Activated T-cell treated with anti-CD3 and anti-CD28 coated beads, Interleukin-2, amount 50 U/mL, for 4 hours (primary cell): Measurements from ENCODE around the gene ADGRE3. TPM values are rescaled to one million over a fixed set of nuclear protein-coding genes. Genes with fewer than 3 reads are reported as not detected.
"Not testable (repeated sequence)": the region's sequence is repeated elsewhere in the genome, so short reads cannot be mapped to it uniquely, and the experiment has no call there.

Experiments used
- ATAC-seq, 2 donors: fragments of 200-7000 bp; cut with Tn5 transposase; one replicate each; pipeline ENCODE4 v1.10.0; 2021
- DNase-seq: peaks from one replicate; pipeline ENCODE4 v3.0.0-alpha.2; 2020
- H3K27me3 Mint-ChIP-seq: one replicate; pipeline ENCODE4 v1.8.0; 2021; ENCODE audit warnings: low read depth, mixed read lengths
- H3K36me3 Mint-ChIP-seq: one replicate; pipeline ENCODE4 v1.8.0; 2022; ENCODE audit warnings: mixed read lengths; ENCODE audit not compliant: insufficient read depth
- H3K4me1 Mint-ChIP-seq: one replicate; pipeline ENCODE4 v1.8.0; 2021; ENCODE audit warnings: low read depth, mixed read lengths
- H3K4me3 Mint-ChIP-seq: one replicate; pipeline ENCODE4 v1.8.0; 2021; ENCODE audit warnings: mild to moderate bottlenecking, moderate library complexity, mixed read lengths
- H3K9me3 Mint-ChIP-seq: one replicate; pipeline ENCODE4 v1.8.0; 2021; ENCODE audit warnings: mixed read lengths
- total RNA-seq, 3 donors: library from RNA; stranded (reverse); gene quantifications; one replicate each; pipeline ENCODE4 v1.2.1, GENCODE V29; 2021

ADGRE3 gene
- total RNA-seq, 3 donors from 2014 or later = not detected

GRCh38 chr19:14599548-14600147 lies 75.0 kb downstream of the ADGRE3 start:
- no peak overlapping the region for H3K4me3 Mint-ChIP-seq
- peaks cover 6% of the 10 kb centered on the region for H3K4me1 Mint-ChIP-seq
- no peak for ATAC-seq
- DNase-seq = no peak
- no peaks in the 10 kb centered on the region for H3K36me3 Mint-ChIP-seq
- peaks cover 8% of the 10 kb centered on the region for H3K9me3 Mint-ChIP-seq
- no peaks in the 10 kb centered on the region for H3K27me3 Mint-ChIP-seq

- no peak overlapping the region for H3K4me3 Mint-ChIP-seq
- peaks cover 8% of the 10 kb centered on the region for H3K27me3 Mint-ChIP-seq
- H3K9me3 Mint-ChIP-seq = peaks cover 8% of the 10 kb centered on the region
- H3K36me3 Mint-ChIP-seq = no peaks in the 10 kb centered on the region
- DNase-seq (no peak), ATAC-seq (no peak)
- H3K4me1 Mint-ChIP-seq = no peaks in the 10 kb centered on the region
Measured at GRCh38 chr19:14595558-14595957, 79.1 kb downstream of the ADGRE3 start.

GRCh38 chr19:14589433-14589832 lies 85.2 kb downstream of the ADGRE3 start:
- ATAC-seq = peak; percentile 46 to 73
- not testable (repeated sequence) for H3K4me3 Mint-ChIP-seq, DNase-seq, H3K36me3 Mint-ChIP-seq, H3K27me3 Mint-ChIP-seq, H3K9me3 Mint-ChIP-seq
- H3K4me1 Mint-ChIP-seq = peaks cover 14% of the 10 kb centered on the region

- not testable (repeated sequence) for DNase-seq
Measured at GRCh38 chr19:14585187-14585586, 89.5 kb downstream of the ADGRE3 start.

GRCh38 chr19:14584372-14584771 lies 90.3 kb downstream of the ADGRE3 start:
- not testable (repeated sequence) for ATAC-seq, H3K9me3 Mint-ChIP-seq, H3K27me3 Mint-ChIP-seq, DNase-seq, H3K36me3 Mint-ChIP-seq
- H3K4me3 Mint-ChIP-seq = peak overlapping the region; percentile 76
- peaks cover 27% of the 10 kb centered on the region for H3K4me1 Mint-ChIP-seq

More at GRCh38 chr19:14585187-14585586, 89.5 kb downstream of the ADGRE3 start:
- peak; percentile 88 to 95 for ATAC-seq
- H3K36me3 Mint-ChIP-seq, H3K9me3 Mint-ChIP-seq, H3K4me3 Mint-ChIP-seq, H3K27me3 Mint-ChIP-seq: not testable (repeated sequence)
- H3K4me1 Mint-ChIP-seq = peaks cover 24% of the 10 kb centered on the region

- Mint-ChIP-seq H3K4me3 (peak within 1 kb of the TSS; percentile 76), H3K27me3 (no peaks in the 10 kb centered on the region), H3K4me1 (peaks cover 29% of the 10 kb centered on the region), H3K9me3 (no peaks in the 10 kb centered on the region), H3K36me3 (no peaks in the 10 kb centered on the region)
- DNase-seq (no peak), ATAC-seq (no peak)
Measured at GRCh38 chr19:14582894-14583340, 91.7 kb downstream of the ADGRE3 start, which contains the start of gene CLEC17A. TSS of gene CLEC17A (plus strand) at chr19:14583084. CDS start at chr19:14583161, 77 bp downstream.

- peaks cover 25% of the 10 kb centered on the region for H3K4me1 Mint-ChIP-seq
- no peaks in the 10 kb centered on the region for H3K27me3 Mint-ChIP-seq
- DNase-seq = no peak
- no peak overlapping the region for H3K4me3 Mint-ChIP-seq
- H3K36me3 Mint-ChIP-seq = no peaks in the 10 kb centered on the region
- peak; percentile 27 to 40 for ATAC-seq
- H3K9me3 Mint-ChIP-seq = no peaks in the 10 kb centered on the region
Measured at GRCh38 chr19:14580623-14581237, 93.9 kb downstream of the ADGRE3 start.

GRCh38 chr19:14577885-14578427 lies 96.7 kb downstream of the ADGRE3 start:
- H3K36me3 Mint-ChIP-seq = no peaks in the 10 kb centered on the region
- H3K9me3 Mint-ChIP-seq = no peaks in the 10 kb centered on the region
- no peak for DNase-seq
- no peaks in the 10 kb centered on the region for H3K27me3 Mint-ChIP-seq
- H3K4me3 Mint-ChIP-seq = no peak overlapping the region
- peaks cover 27% of the 10 kb centered on the region for H3K4me1 Mint-ChIP-seq
- ATAC-seq = no peak

GRCh38 chr19:14577264-14577663 lies 97.4 kb downstream of the ADGRE3 start:
- ATAC-seq = no peak

GRCh38 chr19:14576363-14576762 lies 98.3 kb downstream of the ADGRE3 start:
- no peaks in the 10 kb centered on the region for H3K9me3 Mint-ChIP-seq
- H3K4me1 Mint-ChIP-seq = peaks cover 31% of the 10 kb centered on the region

More at GRCh38 chr19:14577264-14577663, 97.4 kb downstream of the ADGRE3 start:
- Mint-ChIP-seq H3K27me3 (no peaks in the 10 kb centered on the region), H3K4me3 (no peak overlapping the region), H3K9me3 (no peaks in the 10 kb centered on the region), H3K36me3 (no peaks in the 10 kb centered on the region), H3K4me1 (peaks cover 25% of the 10 kb centered on the region)
- DNase-seq = no peak

GRCh38 chr19:14575428-14575980 lies 99.1 kb downstream of the ADGRE3 start:
- peaks cover 33% of the 10 kb centered on the region for H3K4me1 Mint-ChIP-seq
- ATAC-seq (no peak), DNase-seq (no peak)
- no peak overlapping the region for H3K4me3 Mint-ChIP-seq
- H3K36me3 Mint-ChIP-seq = no peaks in the 10 kb centered on the region
- H3K27me3 Mint-ChIP-seq = no peaks in the 10 kb centered on the region
- no peaks in the 10 kb centered on the region for H3K9me3 Mint-ChIP-seq

More at GRCh38 chr19:14576363-14576762, 98.3 kb downstream of the ADGRE3 start:
- DNase-seq (no peak), ATAC-seq (no peak)
- Mint-ChIP-seq H3K4me3 (no peak overlapping the region), H3K27me3 (no peaks in the 10 kb centered on the region), H3K36me3 (no peaks in the 10 kb centered on the region)

GRCh38 chr19:14571695-14572490 lies 102.8 kb downstream of the ADGRE3 start, which contains the start of gene NDUFB7:
TSS of gene NDUFB7 (minus strand) at chr19:14572066. CDS start at chr19:14572000, 66 bp downstream.
- DNase-seq = peak; percentile 84
- Mint-ChIP-seq H3K9me3 (no peaks in the 10 kb centered on the region), H3K4me1 (peaks cover 39% of the 10 kb centered on the region), H3K36me3 (no peaks in the 10 kb centered on the region), H3K27me3 (no peaks in the 10 kb centered on the region), H3K4me3 (peak within 1 kb of the TSS; percentile 97)
- ATAC-seq = peak; percentile 97 to 99

- no peak for ATAC-seq
- H3K9me3 Mint-ChIP-seq = no peaks in the 10 kb centered on the region
- no peak for DNase-seq
- no peaks in the 10 kb centered on the region for H3K36me3 Mint-ChIP-seq
- no peaks in the 10 kb centered on the region for H3K27me3 Mint-ChIP-seq
- H3K4me1 Mint-ChIP-seq = peaks cover 39% of the 10 kb centered on the region
- peak overlapping the region; percentile 97 for H3K4me3 Mint-ChIP-seq
Measured at GRCh38 chr19:14570864-14571527, 103.6 kb downstream of the ADGRE3 start.
